PC-3 (cell line): ENCODE data around the gene KIF13A. TPM values are rescaled to one million over a fixed set of nuclear protein-coding genes. Genes with fewer than 3 reads are reported as not detected.

ENCODE experiments used
- ATAC-seq: fragments of 200-7000 bp; cut with Tn5 transposase; 2 replicates; pipeline ENCODE4 v1.9.1; 2020; ENCODE audit warnings: mild to moderate bottlenecking, moderate library complexity
- BruUV-seq: library from RNA; stranded (reverse); fragments of 400-500 nt; replicated peaks from 2 replicates; lab custom pipeline; 2021; lab: Mats Ljungman, UMichigan
- CTCF ChIA-PET: fragments of 300-600 bp; sonication (Branson Sonifier 250); formaldehyde crosslinking; loops from one replicate; lab custom pipeline; 2022; ENCODE audit warnings: antibody characterized with exemption; lab: Charles Lee
- POLR2A ChIA-PET: fragments of 300-600 bp; sonication (Branson Sonifier 250); formaldehyde crosslinking; loops from one replicate; lab custom pipeline; 2022; ENCODE audit warnings: antibody characterized with exemption; ENCODE audit not compliant: unreplicated experiment; lab: Charles Lee
- DNase-seq: peaks from one replicate; pipeline ENCODE4 v3.0.0-alpha.2; 2015
- H2AFZ ChIP-seq: fragments of 300-600 bp; sonication (generic); 2 replicates; pipeline ENCODE4 v1.6.0; 2016; ENCODE audit warnings: antibody characterized with exemption, low read length
- H3F3A ChIP-seq: fragments of 300-600 bp; sonication (generic); one replicate; pipeline ENCODE4 v1.6.0; 2017; ENCODE audit warnings: antibody characterized with exemption, low read length, control low read depth, mild to moderate bottlenecking; ENCODE audit not compliant: unreplicated experiment
- H3K27ac ChIP-seq: fragments of 300-600 bp; sonication (generic); 2 replicates; pipeline ENCODE4 v1.5.1; 2016; ENCODE audit warnings: mild to moderate bottlenecking, low read length
- H3K27me3 ChIP-seq: fragments of 300-600 bp; sonication (generic); 2 replicates; pipeline ENCODE4 v1.6.1; 2016; ENCODE audit warnings: low read length, mixed read lengths
- H3K36me3 ChIP-seq: fragments of 300-600 bp; sonication (generic); 2 replicates; pipeline ENCODE4 v1.6.1; 2016; ENCODE audit warnings: low read depth, mixed run types, low read length, mixed read lengths
- H3K4me1 ChIP-seq: fragments of 300-600 bp; sonication (generic); 2 replicates; pipeline ENCODE4 v1.5.1; 2016; ENCODE audit warnings: low read length; ENCODE audit not compliant: insufficient read depth
- H3K4me2 ChIP-seq: fragments of 300-600 bp; sonication (generic); 2 replicates; pipeline ENCODE4 v1.6.0; 2016; ENCODE audit warnings: low read length
- H3K4me3 ChIP-seq: fragments of 300-600 bp; sonication (generic); 2 replicates; pipeline ENCODE4 v1.5.1; 2016; ENCODE audit warnings: mild to moderate bottlenecking, low read length, mixed read lengths
- H3K79me2 ChIP-seq: fragments of 300-600 bp; sonication (generic); 2 replicates; pipeline ENCODE4 v1.6.1; 2017; ENCODE audit warnings: low read length, mixed read lengths
- H3K9ac ChIP-seq: fragments of 300-600 bp; sonication (generic); 2 replicates; pipeline ENCODE4 v1.6.0; 2016; ENCODE audit warnings: mild to moderate bottlenecking, low read length
- H3K9me2 ChIP-seq: fragments of 300-600 bp; sonication (generic); replicated peaks from 2 replicates; pipeline ENCODE4 v1.6.1; 2016; ENCODE audit warnings: mixed run types, low read length, mixed read lengths
- H3K9me3 ChIP-seq: fragments of 300-600 bp; sonication (generic); 2 replicates; pipeline ENCODE4 v1.6.1; 2016; ENCODE audit warnings: low read length, mixed read lengths
- H4K20me1 ChIP-seq: fragments of 300-600 bp; sonication (generic); 2 replicates; pipeline ENCODE4 v1.6.1; 2016; ENCODE audit warnings: low read length, mixed read lengths
- EZH2 ChIP-seq: fragments of 300-600 bp; sonication (generic); IDR thresholded peaks from one replicate; pipeline ENCODE4 v1.6.1; 2017; ENCODE audit warnings: antibody characterized with exemption, mild to moderate bottlenecking, low read length; ENCODE audit not compliant: unreplicated experiment
- EZH2phosphoT487 ChIP-seq: fragments of 300-600 bp; sonication (generic); IDR thresholded peaks from 2 replicates; pipeline ENCODE4 v1.6.1; 2018; ENCODE audit warnings: mild to moderate bottlenecking, antibody characterized with exemption, low read length, borderline replicate concordance
- intact Hi-C: fragments of 100-400 bp; cut with micrococcal nuclease; formaldehyde crosslinking; loops from 2 replicates; pipeline ENCODE4 v1.9.0; 2023
- total RNA-seq: library from RNA; depleted of rRNA; stranded (reverse); fragments of >200 nt; gene quantifications from 2 replicates; pipeline ENCODE4 v1.2.3, GENCODE V29; 2014
- TF ChIP-seq, protein P1 (sequence below): fragments of 300-600 bp; sonication (generic); conservative IDR thresholded peaks from 2 replicates; pipeline ENCODE4 v1.5.1; 2017; ENCODE audit warnings: antibody characterized with exemption, low read depth, mild to moderate bottlenecking, low read length

The KIF13A gene
- total RNA-seq, 1 experiment from 2014 or later = 21.3 TPM

DNA sequence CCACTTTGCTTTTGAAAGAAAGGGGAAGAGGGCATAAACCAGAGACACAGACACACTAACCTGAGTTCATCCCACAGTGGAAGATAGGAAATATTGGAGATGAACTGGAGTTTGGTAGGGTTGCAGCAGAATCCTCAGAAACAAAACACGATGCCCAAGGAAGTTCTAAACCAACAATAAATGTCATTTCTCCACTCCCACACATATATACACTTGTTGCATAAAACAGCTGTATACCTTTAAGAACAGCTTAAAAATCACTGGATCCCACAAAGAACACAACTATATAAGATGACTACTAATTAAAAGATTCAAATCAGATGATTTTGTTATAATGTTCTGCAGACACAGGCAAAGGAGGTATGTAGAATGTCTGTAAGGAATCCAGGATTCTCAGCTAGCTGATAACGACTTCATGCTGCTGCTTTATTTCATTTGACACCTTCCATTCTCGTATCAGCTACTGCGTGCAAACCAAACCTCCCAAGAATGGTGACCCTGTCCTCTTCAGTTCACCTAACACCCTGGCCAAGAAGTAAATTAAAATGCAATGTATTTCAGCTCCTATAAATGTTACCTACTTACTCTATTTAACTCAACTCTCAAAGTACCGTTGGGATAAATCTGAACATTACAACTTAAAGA, 14.3 kb downstream of the KIF13A start:
- BruUV-seq = no TSS peak
- intact Hi-C loops = no loop called here
- POLR2A ChIA-PET = no interaction called here
- TF ChIP-seq EZH2 = no peak
- TF ChIP-seq EZH2phosphoT487 = no peak
- TF ChIP-seq, protein P1, sequence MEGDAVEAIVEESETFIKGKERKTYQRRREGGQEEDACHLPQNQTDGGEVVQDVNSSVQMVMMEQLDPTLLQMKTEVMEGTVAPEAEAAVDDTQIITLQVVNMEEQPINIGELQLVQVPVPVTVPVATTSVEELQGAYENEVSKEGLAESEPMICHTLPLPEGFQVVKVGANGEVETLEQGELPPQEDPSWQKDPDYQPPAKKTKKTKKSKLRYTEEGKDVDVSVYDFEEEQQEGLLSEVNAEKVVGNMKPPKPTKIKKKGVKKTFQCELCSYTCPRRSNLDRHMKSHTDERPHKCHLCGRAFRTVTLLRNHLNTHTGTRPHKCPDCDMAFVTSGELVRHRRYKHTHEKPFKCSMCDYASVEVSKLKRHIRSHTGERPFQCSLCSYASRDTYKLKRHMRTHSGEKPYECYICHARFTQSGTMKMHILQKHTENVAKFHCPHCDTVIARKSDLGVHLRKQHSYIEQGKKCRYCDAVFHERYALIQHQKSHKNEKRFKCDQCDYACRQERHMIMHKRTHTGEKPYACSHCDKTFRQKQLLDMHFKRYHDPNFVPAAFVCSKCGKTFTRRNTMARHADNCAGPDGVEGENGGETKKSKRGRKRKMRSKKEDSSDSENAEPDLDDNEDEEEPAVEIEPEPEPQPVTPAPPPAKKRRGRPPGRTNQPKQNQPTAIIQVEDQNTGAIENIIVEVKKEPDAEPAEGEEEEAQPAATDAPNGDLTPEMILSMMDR = no peak
- no peaks in the 10 kb centered on the region for H3K9me3 ChIP-seq
- H3K4me1 ChIP-seq = peaks cover 27% of the 10 kb centered on the region
- H3K9me2 ChIP-seq = no peaks in the 10 kb centered on the region
- CTCF ChIA-PET = no interaction called here
- ATAC-seq (no peak), DNase-seq (no peak)
- H3K9ac ChIP-seq = no peak overlapping the region
- H3K4me2 ChIP-seq = no peak overlapping the region
- peaks cover 54% of the 10 kb centered on the region for H3K79me2 ChIP-seq
- H4K20me1 ChIP-seq = no peaks in the 10 kb centered on the region
- H3K27ac ChIP-seq = no peak overlapping the region
- no peak overlapping the region for H3K4me3 ChIP-seq
- no peaks in the 10 kb centered on the region for H3F3A ChIP-seq
- H3K36me3 ChIP-seq = no peaks in the 10 kb centered on the region
- H2AFZ ChIP-seq = no peak overlapping the region
- no peaks in the 10 kb centered on the region for H3K27me3 ChIP-seq

DNA sequence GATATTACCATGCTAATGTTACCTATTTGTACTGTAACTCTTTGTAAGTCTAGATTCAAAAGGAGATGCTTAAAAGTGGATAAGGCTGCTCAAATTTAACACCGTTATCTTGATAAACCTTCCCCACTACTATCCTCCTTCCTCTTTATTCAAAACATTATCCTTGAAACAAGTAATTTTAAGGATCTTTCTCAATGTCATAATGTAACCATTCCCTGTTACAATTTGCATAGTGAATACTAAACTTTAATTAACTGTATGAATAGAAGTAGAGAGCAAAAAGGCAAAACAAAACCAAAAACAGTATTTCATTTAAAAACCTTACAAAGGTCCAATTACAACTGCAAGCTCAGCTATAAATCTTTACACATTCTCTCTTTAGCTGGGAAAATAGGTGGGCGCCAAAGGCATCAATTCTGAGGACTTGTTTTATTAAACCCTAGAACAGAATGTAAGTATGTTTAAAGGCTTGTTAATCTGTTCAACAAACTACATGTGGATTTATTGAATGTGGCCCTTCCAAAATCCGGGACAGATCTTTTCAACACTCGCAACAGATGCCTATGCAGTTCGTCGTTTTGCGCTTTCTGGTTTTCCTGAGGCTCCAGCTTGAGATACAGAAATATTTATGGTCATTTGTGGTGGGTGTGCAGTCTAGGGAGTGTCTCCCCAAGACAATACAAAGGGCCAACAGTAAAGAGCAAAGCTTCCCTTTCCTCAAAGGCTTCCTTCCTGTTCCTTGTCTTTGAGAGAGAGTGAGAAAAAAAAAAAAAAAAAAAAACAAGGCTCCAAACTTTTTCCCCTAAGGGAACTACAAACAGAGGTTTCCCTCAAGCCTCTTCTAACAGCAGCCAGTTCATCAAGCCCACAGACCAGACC, 15.1 kb downstream of the KIF13A start:
- ChIA-PET CTCF (no interaction called here), POLR2A (no interaction called here)
- Histone ChIP-seq H3K9me3 (no peaks in the 10 kb centered on the region), H3K27ac (peak overlapping the region; percentile 60), H3K79me2 (peaks cover 53% of the 10 kb centered on the region), H4K20me1 (no peaks in the 10 kb centered on the region), H3K36me3 (no peaks in the 10 kb centered on the region), H3K4me3 (no peak overlapping the region), H2AFZ (no peak overlapping the region), H3K9ac (no peak overlapping the region), H3K27me3 (no peaks in the 10 kb centered on the region), H3F3A (no peaks in the 10 kb centered on the region), H3K4me2 (peak overlapping the region; percentile 47), H3K9me2 (no peaks in the 10 kb centered on the region), H3K4me1 (peaks cover 30% of the 10 kb centered on the region)
- intact Hi-C loops = no loop called here
- DNase-seq (no peak), ATAC-seq (no peak)
- no TSS peak for BruUV-seq
- TF ChIP-seq EZH2 (no peak), EZH2phosphoT487 (no peak)
- TF ChIP-seq, protein P1 = no peak
